Gastroesophageal sphincter (tissue), 4 donors: ENCODE measurements around the gene PER3. TPM values are rescaled to one million over a fixed set of nuclear protein-coding genes. Genes with fewer than 3 reads are reported as not detected.

Source experiments
- ATAC-seq: fragments of 150-250 bp; one replicate; pipeline ENCODE4 v1.9.1; 2016; ENCODE audit warnings: mild to moderate bottlenecking, moderate library complexity
- H3K27ac ChIP-seq, 4 donors: fragments of 200-600 bp; sonication (generic) in 3 of 4; 1 replicate in 3 of 4; 2 replicates in 1 of 4; pipeline ENCODE4 v1.5.1; 2016 to 2019
- H3K27me3 ChIP-seq: fragments of 200-600 bp; sonication (generic); one replicate; pipeline ENCODE4 v1.5.1; 2019
- H3K36me3 ChIP-seq, 2 donors: fragments of 200-600 bp; sonication (generic); one replicate each; pipeline ENCODE4 v1.5.1; 2019; ENCODE audit warnings: control low read depth in 1 of 2
- H3K4me1 ChIP-seq, 3 donors: fragments of 200-600 bp; sonication (generic); 1 replicate in 2 of 3; 2 replicates in 1 of 3; pipeline ENCODE4 v1.5.1; 2016 to 2019; ENCODE audit warnings: control low read depth in 2 of 3
- H3K4me3 ChIP-seq, 2 donors: fragments of 200-600 bp; sonication (generic); one replicate each; pipeline ENCODE4 v1.5.1; 2019; ENCODE audit warnings: mild to moderate bottlenecking in 1 of 2, moderate library complexity in 1 of 2
- H3K9me3 ChIP-seq, 3 donors: fragments of 200-600 bp; sonication (generic); one replicate each; pipeline ENCODE4 v1.5.1; 2017 to 2019; ENCODE audit warnings: control low read depth in 2 of 3
- CTCF ChIP-seq, 4 experiments: fragments of 200-600 bp in 2 of 4; fragments of 450-650 bp in 2 of 4; sonication (generic) in 1 of 4; IDR thresholded peaks; one replicate each; pipeline ENCODE4 v1.5.1; 2017 to 2019; ENCODE audit warnings: antibody characterized with exemption in 4 of 4, mild to moderate bottlenecking in 2 of 4, moderate library complexity in 2 of 4
- EP300 ChIP-seq: sonication (generic); formaldehyde crosslinking; IDR thresholded peaks from one replicate; pipeline ENCODE4 v1.6.1; 2017; ENCODE audit warnings: antibody characterized with exemption, mild to moderate bottlenecking
- POLR2A ChIP-seq, 2 donors: fragments of 450-650 bp; IDR thresholded peaks; one replicate each; pipeline ENCODE4 v1.6.1; 2017; ENCODE audit warnings: antibody characterized with exemption in 2 of 2, mild to moderate bottlenecking in 2 of 2, moderate library complexity in 1 of 2
- POLR2AphosphoS5 ChIP-seq: sonication (generic); formaldehyde crosslinking; IDR thresholded peaks from one replicate; pipeline ENCODE4 v1.6.1; 2017; ENCODE audit warnings: antibody characterized with exemption
- WGBS, 2 donors: methylation state at CpG; one replicate each; pipeline ENCODE4 v1.1.5; 2018; ENCODE audit warnings: low coverage in 1 of 2; 5-methylcytosine and 5-hydroxymethylcytosine counted together
- total RNA-seq, 4 donors: library from RNA; depleted of rRNA; stranded (reverse); fragments of >200 nt; gene quantifications; one replicate each; pipeline ENCODE4 v1.1.0, GENCODE V29; 2016

PER3 gene
- total RNA-seq, 4 donors from 2014 or later: 26.8 to 73.2 (median 43.4) TPM

- Histone ChIP-seq H3K4me3 (no peak overlapping the region), H3K27me3 (no peaks in the 10 kb centered on the region), H3K9me3 (no peaks in the 10 kb centered on the region), H3K4me1 (no peaks in the 10 kb centered on the region), H3K27ac (no peak overlapping the region), H3K36me3 (no peaks in the 10 kb centered on the region)
- WGBS, 2 donors: 76 to 97% methylated on average over 5 of the region's 17 CpGs
- ATAC-seq: no peak
- TF ChIP-seq POLR2A (IDR thresholded peaks at IDR 0.05) (no peak), CTCF (IDR thresholded peaks at IDR 0.05) (no peak), POLR2AphosphoS5 (no peak), EP300 (no peak)
Measured at GRCh38 chr1:7863756-7864328, 79.8 kb downstream of the PER3 start.

GRCh38 chr1:7865978-7866377 lies 81.9 kb downstream of the PER3 start:
- no peak for ATAC-seq
- no peak overlapping the region for H3K27ac ChIP-seq
- WGBS, 2 donors: 73 to 80% methylated on average over 6 to 10 of the region's 16 CpGs
- no peaks in the 10 kb centered on the region for H3K9me3 ChIP-seq
- no peaks in the 10 kb centered on the region for H3K36me3 ChIP-seq
- H3K4me1 ChIP-seq: no peaks in the 10 kb centered on the region
- no peak for TF ChIP-seq POLR2AphosphoS5
- TF ChIP-seq POLR2A (IDR thresholded peaks at IDR 0.05): no peak
- no peak for TF ChIP-seq EP300
- TF ChIP-seq CTCF (IDR thresholded peaks at IDR 0.05): no peak
- H3K4me3 ChIP-seq: no peak overlapping the region
- H3K27me3 ChIP-seq: no peaks in the 10 kb centered on the region

- Histone ChIP-seq H3K4me3 (no peak overlapping the region), H3K4me1 (no peaks in the 10 kb centered on the region), H3K9me3 (no peaks in the 10 kb centered on the region), H3K27ac (no peak overlapping the region), H3K27me3 (no peaks in the 10 kb centered on the region), H3K36me3 (no peaks in the 10 kb centered on the region)
- TF ChIP-seq CTCF (IDR thresholded peaks at IDR 0.05) (no peak), EP300 (no peak), POLR2AphosphoS5 (no peak), POLR2A (IDR thresholded peaks at IDR 0.05) (no peak)
- 52 to 74% methylated on average over 7 of the region's 10 CpGs for WGBS, 2 donors
- no peak for ATAC-seq
Measured at GRCh38 chr1:7868070-7868780, 84.1 kb downstream of the PER3 start.

- Histone ChIP-seq H3K36me3 (no peaks in the 10 kb centered on the region), H3K4me1 (no peaks in the 10 kb centered on the region), H3K9me3 (no peaks in the 10 kb centered on the region), H3K27me3 (no peaks in the 10 kb centered on the region), H3K27ac (no peak overlapping the region), H3K4me3 (no peak overlapping the region)
- ATAC-seq: no peak
- TF ChIP-seq POLR2AphosphoS5 (no peak), CTCF (IDR thresholded peaks at IDR 0.05) (no peak), POLR2A (IDR thresholded peaks at IDR 0.05) (no peak), EP300 (no peak)
- 87 to 94% methylated on average over 3 to 10 of the region's 16 CpGs for WGBS, 2 donors
Measured at GRCh38 chr1:7869136-7869920, 85.2 kb downstream of the PER3 start.
